DOHH2 (cell line): ENCODE results near the gene USP30.

Experiments used
- H3F3A ChIP-seq: fragments of 200-600 bp; sonication (generic), shearing (Covaris generic); 2 replicates; pipeline ENCODE4 v1.6.0; 2016; ENCODE audit warnings: antibody characterized with exemption, mild to moderate bottlenecking; ENCODE audit not compliant: control insufficient read depth, insufficient read depth
- H3K27ac ChIP-seq: fragments of 200-600 bp; sonication (generic); 2 replicates; pipeline ENCODE4 v1.5.1; 2014; ENCODE audit warnings: low read depth, mild to moderate bottlenecking, low read length, moderate library complexity
- H3K27me3 ChIP-seq: fragments of 200-600 bp; sonication (generic); 2 replicates; pipeline ENCODE4 v1.6.1; 2014; ENCODE audit warnings: mild to moderate bottlenecking, low read length, mixed read lengths; ENCODE audit not compliant: control insufficient read depth
- H3K36me3 ChIP-seq: fragments of 200-600 bp; sonication (generic); 2 replicates; pipeline ENCODE4 v1.6.1; 2014; ENCODE audit warnings: mild to moderate bottlenecking, low read length, moderate library complexity, mixed read lengths; ENCODE audit not compliant: control insufficient read depth
- H3K4me1 ChIP-seq: fragments of 200-600 bp; sonication (generic); 2 replicates; pipeline ENCODE4 v1.6.1; 2014; ENCODE audit warnings: mild to moderate bottlenecking, low read length, mixed read lengths; ENCODE audit not compliant: control insufficient read depth
- H3K4me2 ChIP-seq: fragments of 200-600 bp; sonication (generic); 2 replicates; pipeline ENCODE4 v1.6.0; 2014; ENCODE audit warnings: mild to moderate bottlenecking, low read length, moderate library complexity
- H3K4me3 ChIP-seq: fragments of 200-600 bp; sonication (generic); 2 replicates; pipeline ENCODE4 v1.5.1; 2014; ENCODE audit warnings: mild to moderate bottlenecking, low read length, mixed read lengths
- H3K79me2 ChIP-seq: fragments of 200-600 bp; sonication (generic); 2 replicates; pipeline ENCODE4 v1.6.1; 2014; ENCODE audit warnings: mild to moderate bottlenecking, low read length, mixed read lengths; ENCODE audit not compliant: control insufficient read depth
- H3K9me2 ChIP-seq: fragments of 200-600 bp; sonication (generic); replicated peaks from 2 replicates; pipeline ENCODE4 v1.6.1; 2014; ENCODE audit warnings: mild to moderate bottlenecking, low read length, mixed read lengths; ENCODE audit not compliant: control insufficient read depth
- H3K9me3 ChIP-seq: fragments of 200-600 bp; sonication (generic); 2 replicates; pipeline ENCODE4 v1.6.1; 2014; ENCODE audit warnings: antibody characterized with exemption, low read length, mixed read lengths; ENCODE audit not compliant: control insufficient read depth, insufficient read depth
- H4K20me1 ChIP-seq: fragments of 200-600 bp; sonication (generic); 2 replicates; pipeline ENCODE4 v1.6.0; 2014; ENCODE audit warnings: low read depth, mild to moderate bottlenecking, antibody characterized with exemption, low read length, moderate library complexity; ENCODE audit not compliant: control insufficient read depth, insufficient read depth
- EZH2phosphoT487 ChIP-seq: fragments of 200-600 bp; sonication (generic); IDR thresholded peaks from 2 replicates; pipeline ENCODE4 v1.6.1; 2017; ENCODE audit warnings: borderline replicate concordance, mild to moderate bottlenecking, antibody characterized with exemption, low read length, moderate library complexity, mixed read lengths
- TF ChIP-seq, protein P1 (sequence below): fragments of 200-600 bp; sonication (generic); IDR thresholded peaks from one replicate; pipeline ENCODE4 v1.5.1; 2014; ENCODE audit warnings: antibody characterized with exemption, mild to moderate bottlenecking, low read depth, low read length; ENCODE audit not compliant: poor library complexity, severe bottlenecking

Gene USP30

DNA sequence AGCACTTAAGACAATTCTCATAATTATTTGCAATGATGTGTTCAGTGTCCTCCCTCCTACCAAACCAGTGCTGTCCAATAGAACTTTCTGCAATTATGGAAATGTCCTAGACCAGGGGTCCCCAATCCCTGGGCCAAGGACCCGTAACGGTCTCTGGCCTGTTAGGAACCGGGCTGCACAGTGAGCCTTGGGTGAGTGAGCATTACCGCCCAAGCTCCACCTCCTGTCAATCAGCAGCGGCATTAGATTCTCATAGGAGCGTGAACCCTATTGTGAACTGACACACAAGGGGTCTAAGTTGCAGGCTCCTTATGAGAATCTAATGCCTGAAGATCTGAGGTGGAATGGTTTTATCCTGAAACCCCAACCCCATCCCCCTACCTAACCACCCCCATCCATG, 35.4 kb upstream of the USP30 start:
- Histone ChIP-seq H3K79me2 (no peaks in the 10 kb centered on the region), H3K27ac (no peak overlapping the region), H3K27me3 (peaks cover 28% of the 10 kb centered on the region), H4K20me1 (no peaks in the 10 kb centered on the region), H3K4me1 (no peaks in the 10 kb centered on the region; the same call in 1 of the 2 replicates), H3K9me3 (no peaks in the 10 kb centered on the region), H3K9me2 (no peaks in the 10 kb centered on the region), H3K4me3 (no peak overlapping the region), H3F3A (no peaks in the 10 kb centered on the region), H3K36me3 (no peaks in the 10 kb centered on the region), H3K4me2 (no peak overlapping the region)
- TF ChIP-seq, protein P1, sequence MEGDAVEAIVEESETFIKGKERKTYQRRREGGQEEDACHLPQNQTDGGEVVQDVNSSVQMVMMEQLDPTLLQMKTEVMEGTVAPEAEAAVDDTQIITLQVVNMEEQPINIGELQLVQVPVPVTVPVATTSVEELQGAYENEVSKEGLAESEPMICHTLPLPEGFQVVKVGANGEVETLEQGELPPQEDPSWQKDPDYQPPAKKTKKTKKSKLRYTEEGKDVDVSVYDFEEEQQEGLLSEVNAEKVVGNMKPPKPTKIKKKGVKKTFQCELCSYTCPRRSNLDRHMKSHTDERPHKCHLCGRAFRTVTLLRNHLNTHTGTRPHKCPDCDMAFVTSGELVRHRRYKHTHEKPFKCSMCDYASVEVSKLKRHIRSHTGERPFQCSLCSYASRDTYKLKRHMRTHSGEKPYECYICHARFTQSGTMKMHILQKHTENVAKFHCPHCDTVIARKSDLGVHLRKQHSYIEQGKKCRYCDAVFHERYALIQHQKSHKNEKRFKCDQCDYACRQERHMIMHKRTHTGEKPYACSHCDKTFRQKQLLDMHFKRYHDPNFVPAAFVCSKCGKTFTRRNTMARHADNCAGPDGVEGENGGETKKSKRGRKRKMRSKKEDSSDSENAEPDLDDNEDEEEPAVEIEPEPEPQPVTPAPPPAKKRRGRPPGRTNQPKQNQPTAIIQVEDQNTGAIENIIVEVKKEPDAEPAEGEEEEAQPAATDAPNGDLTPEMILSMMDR = no peak
- no peak for TF ChIP-seq EZH2phosphoT487

DNA sequence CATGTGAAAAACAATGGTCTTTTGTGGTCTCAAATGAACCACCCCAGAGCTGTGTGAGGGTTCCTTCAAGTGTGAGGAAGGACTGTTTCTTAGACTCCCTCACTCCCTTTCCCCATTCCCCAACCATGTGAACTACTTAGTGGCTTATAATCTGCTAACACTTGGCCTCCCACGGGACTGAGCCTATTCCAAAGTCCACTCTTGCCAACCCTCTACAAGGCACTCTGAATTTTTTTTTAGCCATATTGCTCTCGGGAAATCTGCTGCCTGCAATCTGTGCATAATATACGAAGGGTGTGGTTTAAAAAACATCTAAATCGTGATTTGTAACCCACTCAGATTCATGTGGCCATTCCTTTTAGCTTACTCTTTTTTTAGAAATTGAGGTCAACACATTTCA, 34.1 kb upstream of the USP30 start:
- Histone ChIP-seq H3F3A (no peaks in the 10 kb centered on the region), H3K9me2 (no peaks in the 10 kb centered on the region), H3K4me3 (no peak overlapping the region), H3K9me3 (no peaks in the 10 kb centered on the region), H3K79me2 (no peaks in the 10 kb centered on the region), H3K27me3 (peaks cover 33% of the 10 kb centered on the region), H3K4me2 (no peak overlapping the region), H3K4me1 (no peaks in the 10 kb centered on the region; the same call in 1 of the 2 replicates), H4K20me1 (no peaks in the 10 kb centered on the region), H3K27ac (no peak overlapping the region), H3K36me3 (no peaks in the 10 kb centered on the region)
- TF ChIP-seq, protein P1 = no peak
- TF ChIP-seq EZH2phosphoT487 = no peak

DNA sequence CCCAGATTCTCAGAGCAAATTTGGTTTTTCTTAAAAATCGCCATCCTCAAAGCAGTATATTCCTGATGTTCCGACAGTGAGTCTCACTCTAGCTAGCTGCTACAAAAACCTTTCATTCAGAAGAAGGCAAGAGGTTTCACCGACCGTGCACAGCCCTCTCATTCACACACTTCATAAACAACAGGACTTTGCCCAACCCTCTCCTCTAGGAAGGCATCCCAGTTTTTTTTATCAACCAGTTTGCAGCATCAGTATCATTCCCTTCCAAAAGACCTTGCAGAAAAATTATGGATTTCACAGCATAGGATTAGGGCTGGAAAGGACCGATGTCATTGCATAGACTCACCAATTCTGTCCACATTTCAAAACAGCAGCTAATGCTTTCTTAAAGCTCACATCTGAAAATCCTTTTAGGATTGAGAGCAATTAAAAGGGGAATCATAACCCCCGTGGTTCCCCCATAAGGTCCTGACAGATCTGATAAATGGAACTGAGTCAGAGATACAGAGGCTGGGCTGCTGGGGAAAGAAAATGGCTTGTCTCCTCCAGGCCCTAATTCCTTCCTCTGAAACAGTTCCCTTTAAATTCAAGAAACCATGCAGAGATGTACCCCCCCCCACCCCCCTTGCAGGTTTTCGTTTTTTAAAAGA, 32.1 kb upstream of the USP30 start:
- H3K4me1 ChIP-seq = no peaks in the 10 kb centered on the region; the same call in 1 of the 2 replicates
- H3F3A ChIP-seq = no peaks in the 10 kb centered on the region
- H4K20me1 ChIP-seq = no peaks in the 10 kb centered on the region
- H3K27me3 ChIP-seq = peaks cover 30% of the 10 kb centered on the region
- no peak overlapping the region for H3K4me3 ChIP-seq
- H3K36me3 ChIP-seq = no peaks in the 10 kb centered on the region
- H3K79me2 ChIP-seq = no peaks in the 10 kb centered on the region
- H3K27ac ChIP-seq = no peak overlapping the region
- no peaks in the 10 kb centered on the region for H3K9me3 ChIP-seq
- TF ChIP-seq, protein P1 = no peak
- no peak for TF ChIP-seq EZH2phosphoT487
- no peak overlapping the region for H3K4me2 ChIP-seq
- H3K9me2 ChIP-seq = no peaks in the 10 kb centered on the region
